NCI-H2196 treated with DMSO at 0.1 percent for 48 hours (cell line): ENCODE measurements around the gene UBE2S.

ENCODE experiments used
- DNase-seq: peaks from one replicate; lab custom pipeline; 2025; ENCODE audit not compliant: unreplicated experiment; lab: John Stamatoyannopoulos, UW

The UBE2S gene

DNA sequence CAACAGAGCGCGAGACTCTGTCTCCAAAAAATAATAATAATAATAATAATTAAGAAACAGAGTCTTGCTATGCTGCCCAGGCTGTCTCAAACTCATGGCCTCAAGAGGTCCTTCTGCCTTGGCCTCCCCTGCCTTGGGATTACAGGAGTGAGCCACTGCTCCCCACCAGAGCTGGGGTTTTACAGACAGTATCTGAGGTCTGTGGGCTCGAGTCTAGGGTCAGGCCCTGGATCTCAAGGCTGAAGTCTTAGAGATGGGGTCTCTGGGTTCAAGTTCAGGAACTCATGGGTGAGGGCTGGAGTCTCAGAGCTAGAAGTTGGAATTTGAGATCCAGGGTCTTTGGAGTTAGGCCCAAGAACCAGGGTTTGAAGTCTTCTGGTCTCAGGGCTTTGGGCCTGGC, 40.8 kb downstream of the UBE2S start:
- DNase-seq, result no peak

DNA sequence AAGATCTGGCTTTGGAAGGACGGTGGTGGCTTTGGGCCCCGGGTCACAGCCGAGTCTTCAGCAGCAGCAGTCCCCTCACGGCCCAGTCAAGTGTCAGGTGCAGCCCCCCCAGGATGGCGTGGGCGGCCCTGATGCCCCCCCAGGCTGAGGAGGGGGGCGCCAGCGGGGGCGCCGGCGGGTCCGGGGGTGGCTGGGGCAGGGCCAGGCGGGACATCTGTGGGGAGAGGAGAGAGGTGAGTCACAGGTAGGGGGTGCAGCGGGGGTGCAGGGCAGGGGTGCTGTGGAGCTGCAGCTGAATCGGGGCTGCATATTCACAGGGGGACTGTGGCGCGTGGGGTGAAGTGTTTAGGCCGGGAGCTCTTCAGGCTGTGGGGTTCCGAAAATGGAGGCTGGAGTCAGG, 41.6 kb downstream of the UBE2S start:
- no peak for DNase-seq

DNA sequence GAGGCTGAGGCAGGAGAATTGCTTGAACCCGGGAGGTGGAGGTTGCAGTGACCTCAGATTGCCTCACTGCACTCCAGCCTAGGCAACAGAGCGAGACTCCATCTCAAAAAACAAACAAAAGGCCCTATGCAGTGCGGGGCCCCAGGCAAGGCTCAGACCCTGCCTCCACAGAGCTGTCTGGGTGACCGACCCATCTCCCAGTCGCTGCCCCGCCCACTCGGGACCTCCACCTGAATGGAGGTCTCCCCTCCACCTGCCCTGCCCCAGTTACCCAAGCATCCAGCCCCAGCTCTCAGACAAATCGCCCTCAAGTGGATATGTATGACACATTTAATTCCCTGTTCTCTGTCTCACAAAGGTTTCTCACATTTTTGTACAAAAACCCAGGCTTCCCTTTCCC, 42.3 kb downstream of the UBE2S start:
- no peak for DNase-seq

DNA sequence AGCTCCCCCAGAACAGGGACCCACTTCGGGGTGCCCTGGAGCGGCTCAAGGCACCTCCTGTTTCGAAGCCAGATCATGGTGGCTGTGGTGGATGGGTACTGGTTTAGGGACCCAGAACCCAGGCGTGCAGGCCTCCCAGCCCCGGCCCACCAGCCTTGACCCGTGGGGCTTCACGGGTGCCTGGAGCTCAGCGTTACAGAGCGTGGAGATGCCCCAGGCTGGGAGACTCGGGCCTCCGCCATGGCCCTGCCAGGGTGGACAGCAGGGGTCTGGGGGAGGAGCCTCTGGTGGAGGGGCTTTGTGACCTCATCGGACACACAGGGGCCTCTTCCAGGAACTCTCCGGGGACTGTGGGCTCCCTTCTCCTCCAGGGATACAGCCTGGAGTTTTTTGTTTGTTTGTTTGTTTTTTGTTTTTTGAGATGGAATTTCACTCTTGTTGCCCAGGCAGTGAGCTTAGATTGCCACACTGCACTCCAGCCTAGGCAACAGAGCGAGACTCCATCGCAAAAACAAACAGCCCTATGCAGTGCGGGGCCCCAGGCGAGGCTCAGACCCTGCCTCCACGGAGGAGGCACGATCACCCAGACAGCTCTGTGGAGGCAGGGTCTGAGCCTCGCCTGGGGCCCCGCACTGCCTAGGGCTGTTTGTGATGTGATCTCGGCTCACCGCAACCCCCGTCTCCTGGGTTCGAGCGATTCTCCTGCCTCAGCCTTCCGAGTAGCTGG, 44.4 kb downstream of the UBE2S start, which contains the start of gene GARIN5B:
Gene GARIN5B, minus strand, starts transcription at position 271 of the 727 bp plus-strand sequence. Its CDS starts 194 bp downstream, at position 77.
- DNase-seq, result no peak

DNA sequence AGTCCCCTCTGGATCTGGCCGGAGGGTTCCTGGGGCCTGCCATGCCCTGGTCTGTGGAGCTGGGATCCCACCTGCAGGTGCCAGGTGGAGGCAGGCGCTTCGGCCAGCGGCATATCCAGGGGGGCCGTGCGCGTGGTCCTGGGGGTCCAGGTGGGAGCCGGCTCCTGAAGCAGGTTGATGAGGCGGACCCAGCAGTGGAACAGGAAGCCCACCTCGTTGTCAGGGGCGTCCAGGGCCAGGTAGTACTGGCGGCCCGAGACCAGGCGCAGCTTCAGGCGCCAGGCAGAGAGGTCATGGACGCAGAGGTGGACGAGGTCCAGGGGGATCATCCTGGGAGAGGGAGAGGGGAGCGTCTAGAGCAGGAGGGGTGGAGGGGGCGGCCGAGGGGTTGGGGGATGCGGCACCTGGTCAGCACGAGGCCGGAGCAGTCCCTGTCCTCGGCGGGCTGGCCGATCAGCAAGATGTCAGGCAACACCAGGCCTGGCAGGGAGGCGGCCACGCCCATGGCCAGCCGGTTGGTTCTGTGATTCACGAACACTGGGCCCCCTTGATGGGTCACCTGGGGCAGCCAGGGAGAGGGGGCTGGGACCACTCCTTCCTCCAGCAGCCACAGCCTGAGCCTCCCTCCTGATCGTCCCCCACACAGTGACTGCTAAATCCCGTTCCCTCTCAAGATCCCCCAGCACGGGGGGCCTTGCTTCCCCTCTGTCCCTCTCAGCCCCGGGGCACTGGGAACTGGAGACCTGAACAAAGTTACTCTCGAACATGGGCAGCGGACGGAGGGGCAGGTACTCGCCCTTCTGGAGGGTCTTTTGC, 45.2 kb downstream of the UBE2S start:
- DNase-seq, result no peak

DNA sequence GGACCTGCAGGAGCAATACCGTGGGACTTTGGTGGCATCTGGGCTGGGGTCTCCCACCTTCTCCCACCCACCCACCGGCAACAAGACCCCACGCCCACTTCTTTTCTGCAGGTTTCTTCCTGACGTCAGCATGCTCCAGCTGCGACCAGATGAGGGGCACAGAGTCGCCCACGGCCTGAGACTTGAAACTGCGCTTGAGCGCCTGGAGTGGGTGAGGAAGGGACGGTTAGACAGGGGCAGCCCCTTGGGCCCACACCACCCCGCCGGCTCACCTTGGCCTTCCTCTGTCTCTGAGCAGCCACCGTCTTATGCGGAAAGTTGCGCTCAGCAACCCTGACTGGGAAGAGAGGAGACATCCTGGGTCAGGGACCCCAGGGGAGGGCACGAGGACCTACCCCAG, 46.7 kb downstream of the UBE2S start:
- no peak for DNase-seq

DNA sequence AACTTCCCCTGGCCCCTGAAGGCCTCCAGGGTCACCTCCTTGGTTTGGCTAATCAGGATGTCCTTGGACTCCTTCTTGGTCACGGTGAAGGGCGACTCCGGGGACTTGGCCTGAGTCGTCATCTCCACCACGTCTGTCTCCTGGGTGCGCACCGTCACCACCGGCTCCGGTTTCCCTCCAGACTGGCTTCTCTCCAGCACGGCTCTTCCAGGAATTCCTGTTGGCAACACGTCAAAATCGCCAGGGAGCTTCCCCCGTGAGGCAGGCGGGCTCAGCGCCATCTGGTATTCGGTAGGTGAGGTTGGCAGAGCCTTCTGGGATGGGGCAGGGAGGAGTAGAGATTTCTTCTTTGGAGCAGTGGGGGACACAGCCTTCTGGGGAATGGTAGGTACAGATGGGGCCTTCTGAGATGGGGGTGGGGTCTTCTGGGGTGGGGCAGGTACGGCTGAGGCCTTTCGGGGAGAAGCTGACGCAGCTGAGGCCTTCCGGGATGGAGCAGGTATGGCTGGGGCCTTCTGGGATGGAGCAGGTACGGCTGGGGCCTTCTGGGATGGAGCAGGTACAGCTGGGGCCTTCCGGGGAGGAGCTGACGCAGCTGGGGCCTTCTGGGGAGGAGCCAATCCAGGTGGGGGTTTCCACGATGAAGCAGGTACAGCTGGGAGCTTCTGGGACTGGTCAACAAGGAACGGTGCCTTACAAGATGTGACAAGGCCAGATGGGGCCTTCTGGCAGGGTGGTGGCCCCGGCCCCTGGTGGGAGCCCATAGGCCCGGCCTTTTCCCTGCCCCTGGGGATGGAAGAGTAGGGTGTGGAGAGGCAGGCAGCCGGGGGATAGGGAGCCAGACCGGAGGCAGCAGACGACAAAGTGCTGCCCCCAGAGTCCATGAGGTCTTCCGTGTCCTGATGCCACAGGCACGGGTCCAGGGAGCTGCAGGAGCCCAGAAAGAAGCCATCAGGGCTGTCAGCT, 48.4 kb downstream of the UBE2S start:
- no peak for DNase-seq

DNA sequence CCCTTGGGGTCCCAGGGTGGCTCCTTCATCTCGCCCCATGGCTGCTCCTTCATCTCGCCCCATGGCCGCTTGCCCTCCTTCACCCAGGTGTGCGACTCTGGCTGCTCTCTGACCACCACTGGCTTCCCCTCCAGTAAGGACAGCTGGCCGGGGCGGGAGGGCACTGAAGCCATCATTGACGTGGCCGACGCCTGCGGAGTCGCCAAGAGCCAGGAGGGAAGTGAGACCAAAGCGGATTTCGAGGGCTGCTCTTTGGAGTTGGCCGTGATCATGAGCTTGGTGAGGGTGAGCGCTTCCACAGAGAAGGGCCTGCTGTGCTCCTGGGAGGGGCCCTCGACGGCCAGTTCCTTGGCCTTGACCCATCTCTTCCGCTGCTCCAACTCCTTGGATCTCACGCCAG, 49.1 kb downstream of the UBE2S start:
- no peak for DNase-seq

DNA sequence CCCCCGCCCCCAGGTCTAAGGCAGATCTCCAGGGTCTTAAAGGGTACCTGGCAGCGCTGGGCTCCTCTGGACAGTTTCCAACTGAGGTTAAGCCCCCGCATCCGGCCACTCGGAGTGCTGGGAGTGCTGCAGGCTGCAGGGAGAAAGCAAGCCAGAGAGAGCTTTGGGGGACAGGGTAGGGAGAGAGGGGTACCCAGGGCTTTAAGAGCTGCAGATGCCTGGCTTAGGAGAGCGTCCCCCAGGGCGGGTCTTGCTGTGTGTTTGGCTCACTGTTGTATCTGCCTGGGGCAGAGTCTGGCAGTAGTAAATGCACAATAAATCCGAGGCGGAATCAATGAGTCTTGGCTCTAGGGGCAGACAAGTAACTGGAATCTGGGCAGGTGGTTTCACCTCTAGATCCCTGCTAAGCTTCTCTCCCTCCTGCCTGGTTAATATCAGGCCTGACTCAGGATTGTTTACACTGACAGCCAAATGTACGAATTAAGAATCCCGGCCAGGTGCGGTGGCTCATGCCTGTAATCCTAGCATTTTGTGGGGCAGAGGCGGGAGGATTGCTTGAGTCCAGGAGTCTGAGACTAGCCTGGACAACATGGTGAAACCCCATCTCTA, 52.3 kb downstream of the UBE2S start:
- DNase-seq, result no peak

DNA sequence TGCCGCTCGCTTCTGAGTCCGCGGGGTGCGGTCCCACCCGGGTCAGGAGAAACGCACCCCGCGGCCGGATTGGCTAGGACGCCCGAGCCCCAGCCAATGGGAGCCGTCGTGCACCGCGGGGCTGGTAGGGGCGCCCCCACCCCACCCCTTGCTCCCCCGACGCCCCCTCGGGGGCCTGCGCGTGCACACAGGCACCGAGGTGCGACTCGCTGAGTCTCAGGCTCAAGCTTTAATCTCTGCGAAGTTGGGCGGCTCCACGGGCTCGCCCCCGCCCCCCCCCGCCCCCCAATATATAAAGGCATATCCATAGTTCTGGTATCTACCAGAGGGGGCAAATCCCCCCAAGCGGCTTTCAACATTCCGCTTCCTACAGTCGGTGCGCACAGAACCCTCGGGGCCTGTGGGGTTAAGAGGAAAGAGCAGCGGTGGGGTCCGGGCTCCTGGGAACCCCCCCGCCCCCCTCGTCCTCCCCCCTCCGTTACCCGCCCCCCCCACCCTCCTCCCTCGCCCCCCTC, 52.8 kb downstream of the UBE2S start, which contains the start of gene COX6B2:
Gene COX6B2, minus strand, starts transcription at position 22 of the 515 bp plus-strand sequence. CDS start 198 bp downstream, outside the sequence.
- DNase-seq, result no peak

DNA sequence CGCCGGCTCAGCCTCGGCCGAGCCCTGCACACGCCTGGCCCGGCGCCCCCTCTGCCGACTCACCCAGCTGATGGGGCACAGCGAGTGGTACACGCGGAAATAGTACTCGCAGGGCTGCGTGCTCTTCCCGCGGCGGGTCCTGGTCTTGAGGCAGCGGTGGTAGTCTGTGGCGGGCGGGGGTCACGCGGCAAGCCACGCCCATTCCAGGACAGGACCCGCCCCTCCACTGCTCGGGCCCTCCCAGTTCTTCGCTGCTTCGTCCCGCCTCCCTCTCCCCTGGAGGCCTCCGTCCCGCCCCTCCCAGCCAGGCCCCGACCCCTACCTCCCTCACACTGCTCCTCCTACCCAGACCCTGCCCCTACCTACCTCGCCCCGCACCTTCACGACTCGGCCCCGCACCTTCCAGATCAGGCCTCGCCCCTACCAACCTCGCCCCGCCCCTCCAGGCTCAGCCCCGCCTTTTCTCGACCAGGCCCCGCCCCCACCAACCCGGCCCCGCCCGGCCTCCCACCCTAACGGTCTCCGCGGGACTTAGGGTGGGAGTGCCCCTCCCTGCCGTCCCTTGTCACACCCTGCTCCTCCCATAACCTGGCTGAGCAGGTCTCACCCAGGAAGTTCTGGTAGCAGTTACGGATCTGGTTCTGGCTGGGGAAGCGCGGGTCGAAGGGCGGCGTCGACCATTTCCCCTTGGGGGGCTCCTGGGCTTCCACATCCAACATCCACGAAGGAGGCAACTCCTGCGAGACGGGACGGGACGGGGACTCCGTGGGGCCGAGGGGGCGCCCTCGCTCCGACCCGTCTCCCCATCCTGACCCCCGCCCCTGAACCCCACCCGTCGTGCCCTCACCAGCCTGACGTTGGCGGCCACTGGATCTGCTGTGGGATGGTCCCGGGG, 53.5 kb downstream of the UBE2S start:
- DNase-seq, result no peak

DNA sequence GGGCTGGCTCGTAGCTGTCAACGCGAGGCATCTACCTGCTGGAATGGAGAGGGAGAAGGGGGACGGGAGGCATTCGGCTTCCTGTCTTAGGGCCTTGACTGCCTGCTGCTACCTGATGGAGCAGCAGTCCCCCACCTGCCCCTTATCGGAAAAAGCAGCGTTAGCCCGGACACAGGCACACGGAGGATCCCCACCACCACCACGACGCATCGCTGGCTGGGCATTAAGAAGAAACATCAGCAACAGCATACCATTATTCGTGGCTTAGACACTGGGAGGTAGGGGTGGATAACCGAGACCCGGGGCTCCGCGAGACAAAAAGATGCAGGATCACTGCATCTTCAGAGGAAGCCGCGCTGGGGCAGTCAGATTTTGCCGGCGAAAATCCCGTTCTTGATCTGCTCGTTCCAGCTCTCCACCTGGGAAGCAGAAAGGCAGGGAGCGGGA, 54.2 kb downstream of the UBE2S start:
- no peak for DNase-seq

DNA sequence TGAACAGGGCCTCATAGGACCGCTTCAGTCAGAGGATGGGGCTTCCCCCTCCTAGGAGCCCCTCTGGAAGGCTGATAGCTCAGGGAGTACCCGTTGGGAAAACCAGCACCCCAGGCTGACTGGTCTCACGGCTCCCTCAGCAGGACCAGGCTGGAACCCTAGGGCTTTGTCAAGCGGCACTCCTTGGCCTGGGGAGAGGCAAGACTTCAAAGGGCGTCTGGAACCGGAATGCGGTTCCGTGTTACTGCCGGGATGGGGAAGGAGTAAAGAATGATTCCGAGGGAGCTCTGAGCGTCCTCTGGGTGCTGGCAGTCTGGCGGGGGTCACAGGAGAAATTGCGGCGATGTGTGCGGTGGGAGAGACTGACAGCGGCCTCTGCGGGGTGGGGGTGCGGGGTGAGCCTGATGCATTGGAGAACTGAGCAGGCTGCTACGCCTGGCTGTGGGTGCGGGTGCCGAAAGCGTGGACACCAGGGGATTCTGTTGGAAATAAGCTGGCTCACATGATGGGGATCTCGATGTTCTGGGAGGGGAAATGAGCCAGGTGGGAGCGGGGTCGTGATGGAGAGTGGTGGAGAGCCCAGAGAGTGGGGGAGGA, 54.9 kb downstream of the UBE2S start:
- no peak for DNase-seq

DNA sequence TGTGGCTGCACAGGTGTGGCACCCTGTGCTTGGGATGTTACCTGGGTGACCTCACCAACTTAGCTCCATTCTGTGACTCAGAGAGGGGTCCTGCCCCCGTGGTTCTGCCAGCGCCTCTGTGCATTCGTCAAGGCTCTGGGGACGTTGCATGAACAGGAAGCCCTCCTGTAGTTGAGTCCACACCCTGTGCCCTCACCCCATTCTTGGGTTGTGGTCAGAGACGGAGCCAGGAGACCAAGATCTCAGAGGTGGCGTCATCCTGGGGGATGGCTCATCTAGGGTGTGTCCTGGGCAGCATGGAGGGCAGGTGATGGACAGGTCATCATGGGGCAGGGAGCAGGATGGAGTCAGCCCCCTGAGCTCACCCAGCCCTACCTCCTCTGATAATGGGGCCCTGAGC, 55.5 kb downstream of the UBE2S start:
- DNase-seq, result no peak

DNA sequence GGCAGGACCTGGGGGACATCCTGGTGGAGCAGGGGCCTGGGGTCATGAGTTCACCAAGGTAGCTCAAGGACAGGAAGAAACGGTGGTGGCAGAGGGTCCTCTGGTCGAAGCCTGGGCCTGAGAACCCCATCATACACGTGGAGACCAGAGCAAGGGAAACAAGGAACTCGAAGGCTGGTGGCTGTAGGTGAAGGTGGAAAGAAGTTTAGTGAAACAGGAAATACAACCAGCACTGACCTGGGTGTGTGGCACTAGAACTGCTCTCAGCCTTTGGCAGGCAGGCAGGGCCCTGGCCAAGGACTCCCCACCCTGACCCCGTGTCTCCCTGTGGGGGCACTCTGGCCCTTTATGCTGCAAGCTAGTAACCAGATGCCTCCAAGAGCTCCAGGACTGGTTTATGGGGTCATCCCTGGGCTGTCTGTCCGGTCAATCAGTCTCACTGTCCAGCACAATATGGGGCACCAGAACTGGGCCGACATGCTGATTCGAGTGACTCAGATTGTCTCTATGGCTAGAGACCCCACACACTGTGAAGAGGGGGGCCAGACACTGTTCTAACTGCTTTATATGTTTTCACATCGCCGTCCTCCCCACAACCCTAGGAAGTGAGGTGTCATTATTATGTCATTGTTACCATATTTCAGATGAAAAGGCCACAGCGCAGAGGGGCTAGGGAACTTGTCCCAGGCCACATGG, 56.8 kb downstream of the UBE2S start:
- no peak for DNase-seq
